IPS DF 6.9 (cell line): ENCODE measurements around the gene CPSF4.

Source experiments
- DNase-seq: peaks from one replicate; pipeline ENCODE4 v3.0.0-alpha.2; 2013; ENCODE audit warnings: low read depth, low spot score
- H3K27ac ChIP-seq: one replicate; pipeline ENCODE4 v1.5.1; 2013; ENCODE audit warnings: low read length, control low read depth
- H3K27me3 ChIP-seq: 2 replicates; pipeline ENCODE4 v1.6.1; 2013; ENCODE audit warnings: mild to moderate bottlenecking, low read length; ENCODE audit not compliant: control insufficient read depth, insufficient read depth
- H3K36me3 ChIP-seq: 2 replicates; pipeline ENCODE4 v1.6.1; 2013; ENCODE audit warnings: low read length; ENCODE audit not compliant: control insufficient read depth, insufficient read depth
- H3K4me1 ChIP-seq: 2 replicates; pipeline ENCODE4 v1.6.1; 2013; ENCODE audit warnings: low read length; ENCODE audit not compliant: control insufficient read depth, insufficient read depth
- H3K4me3 ChIP-seq: 2 replicates; pipeline ENCODE4 v1.5.1; 2013; ENCODE audit warnings: mild to moderate bottlenecking, low read length
- H3K9me3 ChIP-seq: 2 replicates; pipeline ENCODE4 v1.6.1; 2013; ENCODE audit warnings: low read length, inconsistent platforms; ENCODE audit not compliant: control insufficient read depth, insufficient read depth
- WGBS: extraction: QIAGEN DNeasy Blood & Tissue Kit; methylation state at CpG from one replicate; pipeline ENCODE4 v1.1.7; 2013; ENCODE audit warnings: mixed read lengths, missing lambda C conversion rate; ENCODE audit not compliant: insufficient read length, insufficient coverage; 5-methylcytosine and 5-hydroxymethylcytosine counted together

CPSF4 gene

GRCh38 chr7:99448855-99449254, 10.1 kb downstream of the CPSF4 start:
- H3K9me3 ChIP-seq: no peaks in the 10 kb centered on the region
- H3K4me1 ChIP-seq: no peaks in the 10 kb centered on the region
- DNase-seq: no peak
- peaks cover 70% of the 10 kb centered on the region for H3K36me3 ChIP-seq
- WGBS: no CpG with 5 or more reads among the region's 10 CpGs
- no peak overlapping the region for H3K27ac ChIP-seq
- no peaks in the 10 kb centered on the region for H3K27me3 ChIP-seq
- no peak overlapping the region for H3K4me3 ChIP-seq

DNA sequence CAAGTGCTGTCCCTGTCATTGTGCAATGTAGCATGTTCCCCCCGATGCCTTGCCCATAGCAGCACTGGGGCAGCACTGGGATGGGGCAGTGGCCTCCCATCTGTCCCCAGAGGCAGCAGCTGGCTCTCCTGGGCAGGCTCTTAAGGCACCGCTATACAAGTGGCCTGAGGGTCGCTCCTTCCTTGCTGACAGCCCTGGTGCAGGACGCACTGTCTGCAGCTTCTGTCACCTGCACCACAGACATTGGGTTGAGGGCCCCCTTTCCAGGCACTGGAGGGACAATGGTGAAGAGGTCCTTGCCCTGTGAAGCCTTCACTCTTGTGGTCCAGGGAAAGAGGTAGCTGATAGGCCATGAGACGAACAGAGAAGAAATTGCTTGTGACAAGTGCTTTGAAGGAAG, 10.6 kb downstream of the CPSF4 start:
- no peak for DNase-seq
- H3K27me3 ChIP-seq: no peaks in the 10 kb centered on the region
- no CpG with 5 or more reads among the region's 5 CpGs for WGBS
- H3K27ac ChIP-seq: no peak overlapping the region
- no peaks in the 10 kb centered on the region for H3K4me1 ChIP-seq
- no peak overlapping the region for H3K4me3 ChIP-seq
- peaks cover 69% of the 10 kb centered on the region for H3K36me3 ChIP-seq
- H3K9me3 ChIP-seq: no peaks in the 10 kb centered on the region

- no peak for DNase-seq
- Histone ChIP-seq H3K27me3 (no peaks in the 10 kb centered on the region), H3K36me3 (peaks cover 64% of the 10 kb centered on the region), H3K4me3 (no peak overlapping the region; the same call in 1 of the 2 replicates), H3K27ac (no peak overlapping the region), H3K9me3 (no peaks in the 10 kb centered on the region), H3K4me1 (no peaks in the 10 kb centered on the region)
- no CpG with 5 or more reads among the region's 8 CpGs for WGBS
Measured at GRCh38 chr7:99451936-99452335, 13.2 kb downstream of the CPSF4 start.

DNA sequence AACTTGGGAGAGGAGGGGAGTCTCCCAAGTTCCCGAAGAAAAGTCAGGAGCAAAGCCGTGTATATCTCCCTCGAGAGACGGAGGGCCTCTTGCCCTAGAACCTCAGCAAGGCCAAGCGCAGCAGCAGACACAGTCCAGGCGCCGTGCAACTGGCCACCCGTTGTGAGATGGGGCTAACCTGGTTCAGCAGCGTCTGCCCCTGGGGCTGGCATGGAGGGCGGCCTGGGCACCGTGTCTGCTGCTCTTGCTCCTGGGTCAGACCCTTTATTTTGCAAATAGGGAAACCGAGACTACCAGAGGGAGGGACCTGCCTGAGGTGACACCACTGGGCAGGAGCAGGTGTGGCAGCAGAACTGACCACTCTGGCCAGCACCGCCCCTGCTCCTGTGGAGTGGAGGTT, 13.8 kb downstream of the CPSF4 start:
- Histone ChIP-seq H3K4me3 (no peak overlapping the region), H3K27me3 (no peaks in the 10 kb centered on the region), H3K36me3 (peaks cover 64% of the 10 kb centered on the region), H3K27ac (no peak overlapping the region), H3K9me3 (no peaks in the 10 kb centered on the region), H3K4me1 (no peaks in the 10 kb centered on the region)
- WGBS: no CpG with 5 or more reads among the region's 13 CpGs
- no peak for DNase-seq

DNA sequence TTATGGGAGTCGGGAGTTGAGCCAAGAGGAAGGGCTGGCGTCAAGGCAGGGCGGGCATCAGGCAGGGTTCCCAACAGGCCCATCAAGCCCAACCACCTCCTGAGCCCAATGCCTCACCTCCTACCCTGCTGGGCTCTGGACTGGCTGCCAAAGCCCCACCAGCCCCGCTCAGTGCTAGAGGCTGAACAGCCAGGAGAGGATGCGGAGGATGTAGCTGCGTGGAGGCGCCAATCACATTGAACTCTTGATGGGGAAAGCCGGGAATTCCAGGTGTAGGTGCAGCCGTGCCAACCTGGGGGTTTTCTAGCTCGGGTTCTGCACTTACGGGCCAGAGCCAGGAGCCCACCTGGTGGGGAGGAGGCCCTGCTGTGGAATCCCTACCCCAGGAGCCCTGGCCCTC, 14.4 kb downstream of the CPSF4 start:
- WGBS: no CpG with 5 or more reads among the region's 11 CpGs
- no peak overlapping the region for H3K4me3 ChIP-seq
- peaks cover 63% of the 10 kb centered on the region for H3K36me3 ChIP-seq
- H3K27ac ChIP-seq: no peak overlapping the region
- H3K4me1 ChIP-seq: no peaks in the 10 kb centered on the region
- no peaks in the 10 kb centered on the region for H3K9me3 ChIP-seq
- H3K27me3 ChIP-seq: no peaks in the 10 kb centered on the region
- DNase-seq: no peak

DNA sequence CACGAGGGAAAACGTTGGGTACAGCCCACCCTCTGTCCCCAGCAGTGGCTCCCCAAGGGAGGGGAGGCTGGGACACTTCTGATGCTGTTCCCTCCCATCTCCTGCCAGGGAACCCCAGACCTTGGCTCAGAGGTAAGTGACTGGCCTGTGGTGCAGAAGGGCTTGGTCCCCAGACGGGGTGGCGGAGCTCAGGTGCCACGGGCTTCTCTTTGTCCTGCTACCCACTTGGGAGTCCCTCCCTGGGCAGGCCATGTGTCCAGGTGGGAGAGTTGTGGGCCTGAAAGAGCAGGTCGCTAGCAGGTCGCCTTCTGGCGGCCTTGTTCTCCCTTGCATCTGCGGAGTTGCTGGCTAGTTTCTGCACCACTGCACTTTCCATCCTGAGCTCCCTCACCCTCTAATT, 17.1 kb downstream of the CPSF4 start:
- H3K9me3 ChIP-seq: no peaks in the 10 kb centered on the region
- peaks cover 43% of the 10 kb centered on the region for H3K36me3 ChIP-seq
- H3K27ac ChIP-seq: no peak overlapping the region
- no peak overlapping the region for H3K4me3 ChIP-seq
- no peaks in the 10 kb centered on the region for H3K27me3 ChIP-seq
- DNase-seq: no peak
- WGBS: no CpG with 5 or more reads among the region's 9 CpGs
- no peaks in the 10 kb centered on the region for H3K4me1 ChIP-seq

- Histone ChIP-seq H3K4me1 (no peaks in the 10 kb centered on the region), H3K27ac (no peak overlapping the region), H3K9me3 (no peaks in the 10 kb centered on the region), H3K36me3 (peaks cover 41% of the 10 kb centered on the region), H3K4me3 (no peak overlapping the region), H3K27me3 (no peaks in the 10 kb centered on the region)
- DNase-seq: no peak
- no CpG with 5 or more reads among the region's 13 CpGs for WGBS
Measured at GRCh38 chr7:99456288-99456687, 17.5 kb downstream of the CPSF4 start.

DNA sequence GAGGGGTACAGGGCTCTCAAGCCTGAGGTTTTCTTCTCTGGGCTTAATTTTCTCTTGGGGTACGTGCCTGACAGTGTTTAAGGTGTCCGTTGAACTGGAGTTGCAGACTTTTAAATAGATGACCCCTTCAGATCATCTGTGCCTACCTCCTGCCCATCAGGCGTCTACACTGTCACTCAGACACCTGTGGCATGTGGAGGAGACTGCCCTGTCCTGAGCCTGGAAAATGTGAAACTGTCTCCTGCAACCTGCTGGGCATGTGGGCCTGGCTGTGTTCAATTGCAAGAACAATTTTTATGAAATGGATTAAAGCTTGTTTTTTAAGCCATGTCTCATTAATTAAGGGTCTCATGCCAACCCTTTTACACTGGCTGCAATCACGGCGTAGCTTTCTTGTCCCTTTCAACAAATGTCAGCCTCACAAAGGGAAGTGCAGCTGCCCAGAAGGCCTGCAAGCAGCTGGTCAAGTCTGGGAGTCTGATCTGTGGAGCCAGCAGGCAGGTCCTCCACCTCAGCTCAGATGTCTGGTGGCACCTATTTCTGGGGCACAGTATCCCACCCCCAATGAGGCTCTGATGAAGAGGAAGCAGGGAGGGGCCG, 18.4 kb downstream of the CPSF4 start:
- no peaks in the 10 kb centered on the region for H3K27me3 ChIP-seq
- H3K27ac ChIP-seq: no peak overlapping the region
- DNase-seq: no peak
- H3K36me3 ChIP-seq: peaks cover 34% of the 10 kb centered on the region
- WGBS: no CpG with 5 or more reads among the region's 6 CpGs
- H3K4me3 ChIP-seq: no peak overlapping the region
- no peaks in the 10 kb centered on the region for H3K4me1 ChIP-seq
- no peaks in the 10 kb centered on the region for H3K9me3 ChIP-seq

DNA sequence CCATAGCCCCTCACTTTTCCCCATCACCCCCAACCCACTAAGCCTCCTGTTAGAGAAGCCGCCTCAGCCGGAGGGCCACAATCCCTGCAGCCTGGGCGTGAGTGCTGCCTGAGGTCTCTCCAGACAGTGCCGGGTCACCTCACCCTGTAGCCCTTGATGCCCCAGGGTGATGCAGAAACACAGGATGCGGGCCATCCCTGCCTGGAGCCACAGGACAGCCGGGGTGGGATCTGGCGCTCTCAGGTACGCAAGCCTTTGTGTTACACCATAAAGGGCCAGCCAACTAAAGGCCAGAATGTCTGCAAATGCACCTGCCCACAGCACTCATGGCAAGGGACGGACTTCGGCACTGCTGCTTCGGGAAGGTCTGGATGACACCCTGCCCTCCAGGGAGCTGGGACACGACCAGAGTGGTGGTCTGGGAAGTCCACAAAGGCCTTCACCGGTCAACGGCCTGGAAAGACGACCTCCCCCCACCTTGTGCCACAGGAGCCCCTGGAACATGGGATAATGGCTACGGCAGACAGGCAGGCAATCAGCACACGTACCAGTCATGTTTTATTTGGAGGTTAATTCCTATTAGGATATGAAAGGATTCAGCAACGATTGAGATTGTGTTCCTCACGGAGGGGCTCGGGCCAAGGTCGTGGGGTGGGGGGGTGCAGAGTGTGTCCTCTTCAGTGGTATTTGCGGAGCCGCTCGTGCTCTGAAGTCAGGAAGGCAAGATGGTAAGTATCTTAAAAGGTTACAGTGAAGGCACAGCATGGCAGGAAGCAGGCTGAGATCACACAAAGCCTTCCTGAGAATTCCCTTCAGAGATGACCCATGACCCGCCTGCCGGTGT, 19.1 kb downstream of the CPSF4 start:
- Histone ChIP-seq H3K36me3 (peaks cover 28% of the 10 kb centered on the region), H3K4me3 (no peak overlapping the region), H3K27ac (no peak overlapping the region), H3K4me1 (no peaks in the 10 kb centered on the region), H3K9me3 (no peaks in the 10 kb centered on the region), H3K27me3 (no peaks in the 10 kb centered on the region)
- no peak for DNase-seq
- no CpG with 5 or more reads among the region's 26 CpGs for WGBS

DNA sequence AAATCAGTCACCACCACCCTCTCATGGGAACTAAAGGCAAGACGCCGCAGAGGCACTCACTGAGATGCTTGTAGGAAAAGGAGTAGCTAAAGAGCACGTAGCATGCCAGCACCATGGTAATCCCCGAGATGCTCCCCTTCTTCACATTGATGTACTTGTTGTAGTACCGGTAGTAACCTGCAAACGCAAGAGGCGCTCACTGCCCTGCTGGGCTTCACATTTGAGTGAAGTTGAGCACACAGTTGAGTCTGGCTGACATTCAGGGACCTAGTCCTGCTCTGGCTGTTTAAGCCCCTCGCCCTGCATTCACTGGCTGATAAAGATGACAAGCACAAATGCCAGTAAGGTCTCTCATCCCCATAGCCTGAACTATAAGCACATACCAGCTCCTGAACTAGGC, 20.3 kb downstream of the CPSF4 start:
- no peak overlapping the region for H3K27ac ChIP-seq
- no peaks in the 10 kb centered on the region for H3K9me3 ChIP-seq
- no peak overlapping the region for H3K4me3 ChIP-seq
- H3K36me3 ChIP-seq: peaks cover 24% of the 10 kb centered on the region
- no peaks in the 10 kb centered on the region for H3K27me3 ChIP-seq
- DNase-seq: no peak
- no peaks in the 10 kb centered on the region for H3K4me1 ChIP-seq
- WGBS: no CpG with 5 or more reads among the region's 8 CpGs

DNA sequence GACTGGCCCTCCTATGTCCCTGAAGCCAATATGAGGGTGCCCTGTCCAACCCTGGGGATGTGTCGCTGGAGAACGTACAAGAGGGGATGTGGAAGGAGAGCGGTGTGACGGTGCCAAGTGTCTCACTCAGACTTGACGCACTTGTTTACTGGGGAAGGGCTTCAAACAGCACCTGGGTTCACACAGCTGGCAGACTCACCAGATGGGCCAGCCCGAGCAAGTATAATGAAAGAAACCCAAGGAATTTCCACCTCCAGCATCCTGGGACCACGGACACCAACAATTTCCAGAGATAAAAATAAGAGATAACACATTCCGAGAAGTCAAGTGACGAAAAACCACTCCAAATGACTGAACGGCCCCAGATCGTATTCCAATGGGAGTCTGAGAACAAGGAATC, 21.9 kb downstream of the CPSF4 start:
- H3K27ac ChIP-seq: no peak overlapping the region
- H3K4me3 ChIP-seq: no peak overlapping the region
- H3K9me3 ChIP-seq: no peaks in the 10 kb centered on the region
- H3K4me1 ChIP-seq: no peaks in the 10 kb centered on the region
- no CpG with 5 or more reads among the region's 11 CpGs for WGBS
- H3K36me3 ChIP-seq: peaks cover 21% of the 10 kb centered on the region
- no peaks in the 10 kb centered on the region for H3K27me3 ChIP-seq
- DNase-seq: no peak
